ENCODE measurements around the gene RHBDF1. TPM values are rescaled to one million over a fixed set of nuclear protein-coding genes. Genes with fewer than 3 reads are reported as not detected.
"Not testable (repeated sequence)": the region's sequence is repeated elsewhere in the genome, so short reads cannot be mapped to it uniquely, and the experiment has no call there.

RHBDF1 gene
- total RNA-seq, 1 experiment from 2014 or later: 62.9 TPM

- POLR2A ChIA-PET (ENCODE audit: unreplicated experiment): no interaction called here
- Histone ChIP-seq H2AFZ (no peak overlapping the region), H3K27ac (no peak overlapping the region), H3K36me3 (ENCODE audit: low read depth) (peaks cover 13% of the 10 kb centered on the region), H3K9me3 (ENCODE audit: insufficient read depth, low read depth) (no peaks in the 10 kb centered on the region), H3F3A (ENCODE audit: insufficient read depth, low read depth) (peaks cover 13% of the 10 kb centered on the region), H3K79me2 (ENCODE audit: low read depth) (peaks cover 32% of the 10 kb centered on the region), H4K20me1 (ENCODE audit: insufficient read depth) (0 out of 2 replicates have a peak, but pooled peaks cover 10% of the 10 kb centered on the region), H3K4me1 (replicated peaks; ENCODE audit: insufficient read depth) (peaks cover 9% of the 10 kb centered on the region), H3K27me3 (ENCODE audit: insufficient read depth, low read depth) (no peaks in the 10 kb centered on the region), H3K4me2 (no peak overlapping the region), H3K4me3 (no peak overlapping the region), H3K9me2 (ENCODE audit: insufficient read depth) (no peaks in the 10 kb centered on the region)
- CTCF ChIA-PET: no interaction called here
- no TSS peak for BruUV-seq (replicated peaks)
- intact Hi-C loops (cut with micrococcal nuclease; ENCODE audit: unreplicated experiment): no loop called here
- TF ChIP-seq CTCF (conservative IDR thresholded peaks at IDR 0.05) (no peak), EZH2 (IDR thresholded peaks at IDR 0.05; ENCODE audit: low read depth) (no peak)
- no peak for DNase-seq
Measured at GRCh38 chr16:47234-47633, 25.2 kb downstream of the RHBDF1 start.

- H2AFZ ChIP-seq; H3K4me2 ChIP-seq; H3K4me1 ChIP-seq (replicated peaks; ENCODE audit: insufficient read depth); H3K27me3 ChIP-seq (ENCODE audit: insufficient read depth, low read depth); H4K20me1 ChIP-seq (ENCODE audit: insufficient read depth); CTCF ChIA-PET; BruUV-seq (replicated peaks); DNase-seq; intact Hi-C loops (cut with micrococcal nuclease; ENCODE audit: unreplicated experiment); H3K27ac ChIP-seq; POLR2A ChIA-PET (ENCODE audit: unreplicated experiment); H3K9me3 ChIP-seq (ENCODE audit: insufficient read depth, low read depth); H3K4me3 ChIP-seq; H3K9me2 ChIP-seq (ENCODE audit: insufficient read depth): not testable (repeated sequence)
- Histone ChIP-seq H3K36me3 (ENCODE audit: low read depth) (peaks cover 13% of the 10 kb centered on the region), H3K79me2 (ENCODE audit: low read depth) (peaks cover 26% of the 10 kb centered on the region), H3F3A (ENCODE audit: insufficient read depth, low read depth) (peaks cover 14% of the 10 kb centered on the region)
Measured at GRCh38 chr16:46510-46909, 25.9 kb downstream of the RHBDF1 start.

- no peak overlapping the region for H2AFZ ChIP-seq
- H3K4me2 ChIP-seq: no peak overlapping the region
- no peaks in the 10 kb centered on the region for H3K4me1 ChIP-seq (replicated peaks; ENCODE audit: insufficient read depth)
- H3K36me3 ChIP-seq (ENCODE audit: low read depth): peaks cover 7% of the 10 kb centered on the region
- no peaks in the 10 kb centered on the region for H4K20me1 ChIP-seq (ENCODE audit: insufficient read depth)
- H3K9me3 ChIP-seq (ENCODE audit: insufficient read depth, low read depth): no peaks in the 10 kb centered on the region
- TF ChIP-seq CTCF (conservative IDR thresholded peaks at IDR 0.05): no peak
- no peak for TF ChIP-seq EZH2 (IDR thresholded peaks at IDR 0.05; ENCODE audit: low read depth)
- no peaks in the 10 kb centered on the region for H3K9me2 ChIP-seq (ENCODE audit: insufficient read depth)
- H3K4me3 ChIP-seq: no peak overlapping the region
- POLR2A ChIA-PET (ENCODE audit: unreplicated experiment): no interaction called here
- peaks cover 11% of the 10 kb centered on the region; the same call in 1 of the 2 replicates for H3F3A ChIP-seq (ENCODE audit: insufficient read depth, low read depth)
- no peak for DNase-seq
- H3K27me3 ChIP-seq (ENCODE audit: insufficient read depth, low read depth): no peaks in the 10 kb centered on the region
- intact Hi-C loops (cut with micrococcal nuclease; ENCODE audit: unreplicated experiment): no loop called here
- no TSS peak for BruUV-seq (replicated peaks)
- CTCF ChIA-PET: no interaction called here
- peaks cover 15% of the 10 kb centered on the region; the same call in 1 of the 2 replicates for H3K79me2 ChIP-seq (ENCODE audit: low read depth)
- no peak overlapping the region for H3K27ac ChIP-seq
Measured at GRCh38 chr16:45454-45853, 27.0 kb downstream of the RHBDF1 start.

- peaks cover 4% of the 10 kb centered on the region for H3K36me3 ChIP-seq (ENCODE audit: low read depth)
- ChIA-PET POLR2A (ENCODE audit: unreplicated experiment) (no interaction called here), CTCF (no interaction called here)
Measured at GRCh38 chr16:44655-45054, 27.8 kb downstream of the RHBDF1 start.

More at GRCh38 chr16:44655-45054, 27.8 kb downstream of the RHBDF1 start:
- H3K9me2 ChIP-seq (ENCODE audit: insufficient read depth): no peaks in the 10 kb centered on the region
- TF ChIP-seq EZH2 (IDR thresholded peaks at IDR 0.05; ENCODE audit: low read depth) (no peak), CTCF (conservative IDR thresholded peaks at IDR 0.05) (no peak)
- no peaks in the 10 kb centered on the region for H3K27me3 ChIP-seq (ENCODE audit: insufficient read depth, low read depth)
- H3K9me3 ChIP-seq (ENCODE audit: insufficient read depth, low read depth): no peaks in the 10 kb centered on the region
- no peak overlapping the region for H3K4me3 ChIP-seq
- peaks cover 5% of the 10 kb centered on the region for H3K4me1 ChIP-seq (replicated peaks; ENCODE audit: insufficient read depth)
- BruUV-seq (replicated peaks): no TSS peak
- H3F3A ChIP-seq (ENCODE audit: insufficient read depth, low read depth): peaks cover 16% of the 10 kb centered on the region; the same call in 1 of the 2 replicates
- intact Hi-C loops (cut with micrococcal nuclease; ENCODE audit: unreplicated experiment): no loop called here
- no peak for DNase-seq
- no peak overlapping the region for H3K4me2 ChIP-seq
- no peaks in the 10 kb centered on the region for H4K20me1 ChIP-seq (ENCODE audit: insufficient read depth)
- H2AFZ ChIP-seq: no peak overlapping the region
- no peak overlapping the region for H3K27ac ChIP-seq
- 0 out of 2 replicates have a peak, but pooled peaks cover 7% of the 10 kb centered on the region for H3K79me2 ChIP-seq (ENCODE audit: low read depth)

Data from PC-9 (cell line).